Heart left ventricle (tissue), 16 donors: ENCODE measurements around the gene ZSWIM4. TPM values are rescaled to one million over a fixed set of nuclear protein-coding genes. Genes with fewer than 3 reads are reported as not detected.

Experiments used
- ATAC-seq, 4 donors: fragments of 200-7000 bp; cut with Tn5 transposase; one replicate each; pipeline ENCODE4 v1.9.1; 2020 to 2022; ENCODE audit warnings: moderate library complexity in 4 of 4, mild to moderate bottlenecking in 3 of 4, moderate number of reproducible peaks in 1 of 4
- DNase-seq, 5 donors: peaks; one replicate each; pipeline ENCODE4 v3.0.0-alpha.2; 2020
- H3K27ac ChIP-seq, 12 donors: fragments of 200-600 bp; sonication (generic) in 4 of 12; one replicate each; pipeline versions ENCODE4 v1.5.0 to v1.8.0; 2016 to 2022; ENCODE audit warnings: mild to moderate bottlenecking in 2 of 12
- H3K27me3 ChIP-seq, 9 donors: fragments of 200-600 bp; sonication (generic) in 2 of 9; one replicate each; pipeline versions ENCODE4 v1.5.1 to v1.8.0; 2016 to 2022; ENCODE audit warnings: mild to moderate bottlenecking in 3 of 9
- H3K36me3 ChIP-seq, 9 donors: fragments of 200-600 bp; sonication (generic) in 2 of 9; one replicate each; pipeline versions ENCODE4 v1.5.0 to v1.8.0; 2018 to 2022; ENCODE audit warnings: mild to moderate bottlenecking in 2 of 9
- H3K4me1 ChIP-seq, 12 donors: fragments of 200-600 bp; sonication (generic) in 4 of 12; one replicate each; pipeline versions ENCODE4 v1.5.0 to v1.8.0; 2016 to 2022; ENCODE audit warnings: mild to moderate bottlenecking in 3 of 12
- H3K4me3 ChIP-seq, 12 donors: fragments of 200-600 bp; sonication (generic) in 4 of 12; one replicate each; pipeline versions ENCODE4 v1.5.0 to v1.8.0; 2017 to 2022; ENCODE audit warnings: mild to moderate bottlenecking in 9 of 12, moderate library complexity in 4 of 12
- H3K9me3 ChIP-seq, 12 donors: fragments of 200-600 bp; sonication (generic) in 4 of 12; one replicate each; pipeline versions ENCODE4 v1.5.0 to v1.8.0; 2016 to 2022; ENCODE audit warnings: mild to moderate bottlenecking in 1 of 12
- POLR2A ChIP-seq, 2 donors: fragments of 450-650 bp; IDR thresholded peaks; one replicate each; pipeline ENCODE4 v1.6.1; 2017; ENCODE audit warnings: antibody characterized with exemption in 2 of 2, mild to moderate bottlenecking in 2 of 2, moderate library complexity in 2 of 2
- WGBS, 4 donors: extraction: QIAGEN DNeasy Blood & Tissue Kit in 2 of 4; methylation state at CpG; one replicate each; pipeline versions ENCODE4 v1.1.5 to v1.1.7; 2013 to 2018; 5-methylcytosine and 5-hydroxymethylcytosine counted together
- intact Hi-C, 10 donors: fragments of 100-400 bp; cut with DNase I; formaldehyde crosslinking; loops; one replicate each; pipeline versions ENCODE4 v1.11.1 to v1.14.2; 2022
- polyA plus RNA-seq, 2 donors: library from polyadenylated mRNA; stranded (reverse); fragments of 200-250 nt; gene quantifications; one replicate each; pipeline ENCODE4 v1.2.3, GENCODE V29; 2013
- total RNA-seq, 9 donors: library from RNA; depleted of rRNA in 2 of 9; stranded (reverse); fragments of >200 nt in 2 of 9; fragmentation: NEBNext Ultra II Directional in 3 of 9; extraction: Animal tissue kit (Norgen Biotek cat#: 25700) in 3 of 9; gene quantifications; one replicate each; pipeline versions ENCODE4 v1.1.0 to v1.2.4, GENCODE V29; 2016 to 2023
- TF ChIP-seq, protein P1 (sequence below), 12 donors: fragments of 200-600 bp; sonication (generic) in 4 of 12; IDR thresholded peaks; one replicate each; pipeline versions ENCODE4 v1.5.0 to v1.8.0; 2018 to 2022; ENCODE audit warnings: antibody characterized with exemption in 12 of 12, mild to moderate bottlenecking in 5 of 12
- donor health status: ischemic (EF 13 %, LVEDD 7.1; RV severe dilation, severe dysfunction).
- donor health status: healthy with polysubstance abuse.
- donor health status: DM: no; HTN: yes; CAD: no.
- donor health status: DM: no; HTN: no; CAD: no.
- donor health status: ischemic (EF 25% LVEDD 6.9; RV normal size, moderate dysfunction).
- donor health status: ischemic (EF 25% LVEDD 5.7; RV mildly dilated, moderate dysfunction).
- donor health status: healthy.
- donor health status: DM: yes; HTN: yes; CAD: no.
- donor health status: ischemic (EF 35%, LVEDD 5.7; RV mildly dilated, moderate dysfunction).
- donor health status: nonischemic (EF 11% LVEDD 7.7; RV severe dilation, severe dysfunction).
- donor health status: DM: yes; HTN: yes; CAD: no.
- donor health status: PGD.
- donor health status: ischemic (EF 29% LVEDD 5.4; RV normal size, mild dysfunction).
- donor health status: nonischemic (EF 23%, LVEDD 6.1; RV moderate dilation, normal function).

ZSWIM4 gene
- total and polyA plus RNA-seq, 11 donors, result 1.3 to 10.9 (median 3.3) TPM

DNA sequence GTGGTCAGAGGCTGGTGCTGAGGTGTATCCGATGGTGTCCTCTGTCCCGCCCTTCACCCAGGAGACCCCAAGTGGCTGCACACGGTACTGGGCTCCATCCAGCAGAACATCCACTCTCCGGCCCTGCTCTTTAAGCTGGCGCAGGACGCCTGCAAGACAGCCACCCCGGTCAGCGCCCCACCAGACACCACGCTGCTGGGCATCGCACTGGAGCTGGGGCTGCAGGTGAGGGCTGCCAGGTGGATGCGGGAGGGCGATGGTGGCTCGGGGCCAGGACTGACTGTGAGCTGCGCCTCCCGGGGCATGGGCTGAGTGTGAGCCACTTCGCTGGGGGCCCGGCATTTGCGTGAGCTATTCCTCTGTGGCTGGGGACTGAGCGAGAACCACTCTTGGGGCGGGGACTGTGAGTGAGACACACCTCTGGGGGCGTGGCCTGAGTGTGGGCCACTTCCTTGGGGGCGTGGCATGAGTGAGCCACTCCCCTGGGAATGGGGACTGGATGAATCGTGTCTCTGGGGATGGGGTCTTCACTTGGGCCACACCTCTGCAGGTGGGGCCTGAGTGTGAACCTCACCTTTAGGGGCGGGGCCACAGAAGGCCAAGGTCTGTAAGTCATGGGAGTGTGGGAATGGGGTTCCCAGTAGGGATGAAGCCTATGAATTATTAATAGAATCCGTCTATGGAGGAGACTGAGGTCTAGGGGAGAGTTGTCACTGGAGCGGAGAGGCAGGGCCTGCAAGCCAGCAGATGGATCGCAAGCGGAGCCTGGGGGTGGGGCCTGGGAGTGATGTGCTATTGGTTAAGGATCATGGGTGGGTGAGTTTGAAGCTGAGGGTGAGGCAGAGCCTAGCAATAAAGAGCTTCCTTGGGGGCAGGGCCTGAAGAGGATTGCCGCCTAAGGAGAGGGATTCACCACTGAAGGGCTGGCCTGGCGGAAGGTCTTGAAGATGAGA, 30.5 kb downstream of the ZSWIM4 start:
- no peak overlapping the region for H3K27ac ChIP-seq
- peaks cover 0 to 16% (median 5%) of the 10 kb centered on the region in 12 donors for H3K4me1 ChIP-seq
- H3K36me3 ChIP-seq, result peaks cover 0 to 54% (median 21%) of the 10 kb centered on the region in 9 donors
- WGBS, 4 donors, result 88 to 91% (median 90%) methylated on average over 11 to 30 of the region's 30 CpGs
- no peak overlapping the region for H3K4me3 ChIP-seq
- TF ChIP-seq, protein P1, sequence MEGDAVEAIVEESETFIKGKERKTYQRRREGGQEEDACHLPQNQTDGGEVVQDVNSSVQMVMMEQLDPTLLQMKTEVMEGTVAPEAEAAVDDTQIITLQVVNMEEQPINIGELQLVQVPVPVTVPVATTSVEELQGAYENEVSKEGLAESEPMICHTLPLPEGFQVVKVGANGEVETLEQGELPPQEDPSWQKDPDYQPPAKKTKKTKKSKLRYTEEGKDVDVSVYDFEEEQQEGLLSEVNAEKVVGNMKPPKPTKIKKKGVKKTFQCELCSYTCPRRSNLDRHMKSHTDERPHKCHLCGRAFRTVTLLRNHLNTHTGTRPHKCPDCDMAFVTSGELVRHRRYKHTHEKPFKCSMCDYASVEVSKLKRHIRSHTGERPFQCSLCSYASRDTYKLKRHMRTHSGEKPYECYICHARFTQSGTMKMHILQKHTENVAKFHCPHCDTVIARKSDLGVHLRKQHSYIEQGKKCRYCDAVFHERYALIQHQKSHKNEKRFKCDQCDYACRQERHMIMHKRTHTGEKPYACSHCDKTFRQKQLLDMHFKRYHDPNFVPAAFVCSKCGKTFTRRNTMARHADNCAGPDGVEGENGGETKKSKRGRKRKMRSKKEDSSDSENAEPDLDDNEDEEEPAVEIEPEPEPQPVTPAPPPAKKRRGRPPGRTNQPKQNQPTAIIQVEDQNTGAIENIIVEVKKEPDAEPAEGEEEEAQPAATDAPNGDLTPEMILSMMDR (IDR thresholded peaks at IDR 0.05), result no peak
- no peak for TF ChIP-seq POLR2A (IDR thresholded peaks at IDR 0.05)
- H3K27me3 ChIP-seq, result no peaks in the 10 kb centered on the region
- DNase-seq, result no peak
- no peaks in the 10 kb centered on the region for H3K9me3 ChIP-seq
- ATAC-seq, result no peak
- intact Hi-C loops, result loop anchor here in 1 of 10 donors (5.0 kb wide), 1 partner anchor 33 kb away; no protein-coding TSS in a partner anchor

DNA sequence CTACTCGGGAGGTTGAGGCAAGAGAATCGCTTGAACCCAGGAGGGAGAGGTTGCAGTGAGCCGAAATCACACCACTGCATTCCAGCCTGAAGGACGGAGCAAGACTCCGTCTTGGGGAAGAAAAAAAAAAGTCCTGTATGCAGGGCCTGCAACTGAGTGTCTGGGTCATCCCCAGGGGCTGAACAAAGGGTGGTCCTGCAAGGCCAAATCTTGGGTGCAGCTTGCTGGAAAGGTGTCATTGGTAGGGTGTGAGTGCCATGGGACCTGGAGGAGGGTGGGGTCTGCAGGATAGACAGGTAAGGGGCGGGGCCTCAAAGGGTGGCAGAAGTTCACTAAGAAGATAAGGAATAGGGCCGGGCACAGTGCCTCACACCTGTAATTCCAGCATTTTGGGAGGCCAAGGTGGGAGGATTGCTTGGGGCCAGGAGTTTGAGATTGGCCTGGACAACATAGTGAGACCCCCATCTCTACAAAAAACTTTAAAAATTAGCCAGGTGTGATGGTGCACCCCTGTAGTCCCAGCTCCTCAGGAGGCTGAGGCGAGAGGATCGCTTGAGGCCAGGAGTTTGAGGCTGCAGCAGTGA, 31.5 kb downstream of the ZSWIM4 start:
- H3K27me3 ChIP-seq, result no peaks in the 10 kb centered on the region
- DNase-seq (no peak), ATAC-seq (no peak)
- intact Hi-C loops, result loop anchor here in 1 of 10 donors (5.0 kb wide), 1 partner anchor 34 kb away; no protein-coding TSS in a partner anchor
- WGBS, 4 donors, result 94 to 96% (median 95%) methylated on average over 9 of the region's 9 CpGs
- H3K27ac ChIP-seq, result no peak overlapping the region
- TF ChIP-seq POLR2A (IDR thresholded peaks at IDR 0.05), result no peak
- TF ChIP-seq, protein P1 (IDR thresholded peaks at IDR 0.05), result no peak
- H3K4me3 ChIP-seq, result no peak overlapping the region
- H3K36me3 ChIP-seq, result peaks cover 0 to 56% (median 25%) of the 10 kb centered on the region in 9 donors
- H3K4me1 ChIP-seq, result peaks cover 0 to 16% (median 5%) of the 10 kb centered on the region in 12 donors
- no peaks in the 10 kb centered on the region for H3K9me3 ChIP-seq

DNA sequence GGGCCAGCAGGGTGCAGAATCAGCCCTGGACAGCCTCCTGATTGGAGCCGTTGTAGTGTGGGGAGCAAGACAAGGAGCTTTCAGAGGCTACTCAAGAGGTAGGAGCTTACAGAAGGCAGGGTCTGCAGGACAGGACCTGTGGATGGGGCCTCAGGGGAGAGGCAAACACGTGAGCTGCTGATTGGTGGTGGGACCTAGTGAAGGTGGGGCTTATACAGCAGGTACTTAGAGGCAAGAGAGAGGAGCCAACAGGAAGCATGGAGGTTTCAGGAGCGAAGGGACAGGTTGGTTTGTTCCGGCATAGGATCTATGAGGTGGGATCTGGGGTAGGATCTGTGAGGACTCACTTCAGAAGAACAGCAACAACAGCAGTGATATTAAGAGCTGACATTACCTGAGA, 32.4 kb downstream of the ZSWIM4 start:
- DNase-seq (no peak), ATAC-seq (no peak)
- Histone ChIP-seq H3K9me3 (no peaks in the 10 kb centered on the region), H3K4me3 (no peak overlapping the region), H3K36me3 (peaks cover 0 to 62% (median 25%) of the 10 kb centered on the region in 9 donors), H3K27me3 (no peaks in the 10 kb centered on the region), H3K4me1 (peaks cover 0 to 15% (median 4%) of the 10 kb centered on the region in 12 donors), H3K27ac (no peak overlapping the region)
- no peak for TF ChIP-seq POLR2A (IDR thresholded peaks at IDR 0.05)
- TF ChIP-seq, protein P1 (IDR thresholded peaks at IDR 0.05), result no peak
- intact Hi-C loops, result loop anchor here in 1 of 10 donors (5.0 kb wide), 1 partner anchor 35 kb away; no protein-coding TSS in a partner anchor
- whole genome bisulfite sequencing, 4 donors, result 74 to 82% (median 76%) methylated on average over 4 of the region's 4 CpGs
